K562 (cell line): Measurements from ENCODE around the gene OR4K2. TPM values are rescaled to one million over a fixed set of nuclear protein-coding genes. Genes with fewer than 3 reads are reported as not detected.

Experiments used
- ATAC-seq: fragments of 200-7000 bp; cut with Tn5 transposase; 3 replicates; pipeline ENCODE4 v1.9.1; 2020; ENCODE audit warnings: moderate library complexity
- BruUV-seq: library from RNA; stranded (reverse); fragments of 400-500 nt; replicated peaks from 2 replicates; lab custom pipeline; 2021; lab: Mats Ljungman, UMichigan
- CTCF ChIA-PET: fragments of 300-600 bp; formaldehyde crosslinking; extraction: SDS; loops from one replicate; lab custom pipeline; 2021; ENCODE audit warnings: low intra/inter-chr PET ratio; lab: Yijun Ruan, JAX
- POLR2A ChIA-PET: fragments of 300-600, 350-650 bp; sonication (Branson Sonifier 250); formaldehyde crosslinking; extraction: SDS; loops from one replicate; lab custom pipeline; 2021; ENCODE audit warnings: antibody characterized with exemption, inconsistent platforms; lab: Yijun Ruan, JAX
- DNase-seq, 4 experiments: peaks; one replicate each; pipeline versions ENCODE4 v3.0.0 to v3.0.0-alpha.2; 2011 to 2018; ENCODE audit warnings: low spot score in 3 of 4, mixed read lengths in 3 of 4; ENCODE audit errors: extremely low read depth in 1 of 4
- FAIRE-seq: peaks from 2 replicates; lab custom pipeline; 2011; peaks lifted over from hg19 to GRCh38; lab: Jason Lieb, UNC
- H2AFZ ChIP-seq: 2 replicates; pipeline ENCODE4 v1.6.0; 2011; ENCODE audit warnings: low read depth, low read length, control low read depth, inconsistent platforms
- H3K27ac ChIP-seq: fragments of 200-600 bp; 3 replicates; pipeline ENCODE4 v1.8.0; 2011; ENCODE audit warnings: low read depth, mild to moderate bottlenecking, control low read depth, inconsistent platforms, low read length, moderate library complexity, mixed read lengths; ENCODE audit errors: extremely low read depth
- H3K27me3 ChIP-seq, 2 experiments: fragments of 300-600 bp in 1 of 2; 2 replicates in 1 of 2; 3 replicates in 1 of 2; pipeline versions ENCODE4 v1.6.0 to v1.8.0; 2011; ENCODE audit warnings: inconsistent platforms in 2 of 2, low read length in 2 of 2, mild to moderate bottlenecking in 1 of 2, mixed read lengths in 1 of 2, moderate library complexity in 1 of 2; ENCODE audit not compliant: control insufficient read depth in 2 of 2, insufficient read depth in 2 of 2
- H3K36me3 ChIP-seq: fragments of 300-600 bp; 3 replicates; pipeline ENCODE4 v1.8.0; 2011; ENCODE audit warnings: mild to moderate bottlenecking, low read length, inconsistent platforms; ENCODE audit not compliant: control insufficient read depth, insufficient read depth
- H3K4me1 ChIP-seq, 2 experiments: fragments of 200-600 bp in 1 of 2; replicated peaks in 1 of 2; 2 replicates in 1 of 2; 3 replicates in 1 of 2; pipeline versions ENCODE4 v1.5.1 to v1.8.0; 2011; ENCODE audit warnings: inconsistent platforms in 2 of 2, low read length in 2 of 2, mild to moderate bottlenecking in 1 of 2, mixed read lengths in 1 of 2, moderate library complexity in 1 of 2; ENCODE audit not compliant: control insufficient read depth in 2 of 2, insufficient read depth in 2 of 2
- H3K4me2 ChIP-seq: 2 replicates; pipeline ENCODE4 v1.6.1; 2011; ENCODE audit warnings: low read length, control low read depth, inconsistent platforms, mixed read lengths; ENCODE audit not compliant: insufficient read depth
- H3K4me3 ChIP-seq: fragments of 200-600 bp; sonication (generic), shearing (Covaris generic); 2 replicates; pipeline ENCODE4 v1.5.1; 2016; ENCODE audit warnings: control low read depth, inconsistent platforms
- H3K79me2 ChIP-seq: fragments of 200-600 bp; 3 replicates; pipeline ENCODE4 v1.8.0; 2011; ENCODE audit warnings: low read length, inconsistent platforms; ENCODE audit not compliant: control insufficient read depth, insufficient read depth
- H3K9ac ChIP-seq, 2 experiments: 2 replicates each; pipeline versions ENCODE4 v1.6.0 to v1.6.1; 2011; ENCODE audit warnings: low read depth in 2 of 2, low read length in 2 of 2, control low read depth in 1 of 2, inconsistent platforms in 1 of 2, mild to moderate bottlenecking in 1 of 2, mixed read lengths in 1 of 2; ENCODE audit not compliant: insufficient read depth in 1 of 2
- H3K9me1 ChIP-seq: one replicate; pipeline ENCODE4 v1.6.0; 2011; ENCODE audit warnings: inconsistent platforms, mild to moderate bottlenecking, low read length, moderate library complexity; ENCODE audit not compliant: control insufficient read depth, insufficient read depth
- H3K9me3 ChIP-seq: replicated peaks from 2 replicates; pipeline ENCODE4 v1.5.1; 2011; ENCODE audit warnings: low read depth, low read length, inconsistent platforms; ENCODE audit not compliant: control insufficient read depth, insufficient read depth
- H4K20me1 ChIP-seq: replicated peaks from 2 replicates; pipeline ENCODE4 v1.6.1; 2011; ENCODE audit warnings: low read length, inconsistent platforms, mixed read lengths; ENCODE audit not compliant: control insufficient read depth, insufficient read depth
- CCAR2 ChIP-seq: fragments of 200-400 bp; formaldehyde crosslinking; IDR thresholded peaks from 2 replicates; pipeline ENCODE4 v1.6.1; 2017; ENCODE audit warnings: mild to moderate bottlenecking, low read depth, low read length
- CHD1 ChIP-seq: fragments of 200-600 bp; sonication (generic); IDR thresholded peaks from one replicate; pipeline ENCODE4 v1.6.1; 2012; ENCODE audit warnings: mild to moderate bottlenecking, moderate library complexity, low read length, inconsistent platforms
- ELF2 ChIP-seq: fragments of 250-450 bp; sonication (Bioruptor Pico); IDR thresholded peaks from 2 replicates; pipeline ENCODE4 v1.5.0; 2021; ENCODE audit warnings: mild to moderate bottlenecking
- ETV5 ChIP-seq: sonication (generic); formaldehyde crosslinking; IDR thresholded peaks from 2 replicates; pipeline ENCODE4 v1.4.0; 2020; ENCODE audit warnings: low read depth, mild to moderate bottlenecking, missing genetic modification reagents
- FOS ChIP-seq: IDR thresholded peaks from 3 replicates; pipeline ENCODE4 v1.6.1; 2011; ENCODE audit not compliant: insufficient read length; ENCODE audit errors: extremely low read depth
- FOSL1 ChIP-seq: fragments of 200-800 bp; sonication (Bioruptor generic); conservative IDR thresholded peaks from 2 replicates; pipeline ENCODE4 v1.6.1; 2016; ENCODE audit warnings: missing genetic modification characterization, missing compliant biosample characterization
- FOXM1 ChIP-seq, 2 experiments: fragments of 450-650 bp in 1 of 2; sonication (generic) in 1 of 2; formaldehyde crosslinking in 1 of 2; IDR thresholded peaks; 2 replicates each; pipeline versions ENCODE4 v1.6.1 to v1.9.0; 2017 to 2022; ENCODE audit warnings: low read depth in 2 of 2, mild to moderate bottlenecking in 2 of 2, missing genetic modification reagents in 1 of 2, moderate library complexity in 1 of 2
- KDM2B ChIP-seq: fragments of 250-450 bp; sonication (Bioruptor Pico); IDR thresholded peaks from 2 replicates; pipeline ENCODE4 v1.8.0; 2021; ENCODE audit warnings: mild to moderate bottlenecking, moderate library complexity
- KHSRP ChIP-seq: fragments of 450-650 bp; IDR thresholded peaks from 2 replicates; pipeline ENCODE4 v1.6.1; 2017
- MCM5 ChIP-seq: fragments of 450-650 bp; IDR thresholded peaks from 2 replicates; pipeline ENCODE4 v1.6.1; 2016; ENCODE audit warnings: low read depth
- NCOA1 ChIP-seq: fragments of 450-650 bp; IDR thresholded peaks from 2 replicates; pipeline ENCODE4 v1.6.1; 2016; ENCODE audit warnings: low read depth
- NFIC ChIP-seq: fragments of 450-650 bp; IDR thresholded peaks from 2 replicates; pipeline ENCODE4 v1.6.1; 2017; ENCODE audit warnings: mild to moderate bottlenecking, inconsistent platforms
- NONO ChIP-seq, 2 experiments: fragments of 200-400 bp in 1 of 2; fragments of 450-650 bp in 1 of 2; formaldehyde crosslinking in 1 of 2; IDR thresholded peaks; 2 replicates each; pipeline ENCODE4 v1.6.1; 2017; ENCODE audit warnings: low read depth in 2 of 2, mild to moderate bottlenecking in 2 of 2, moderate library complexity in 2 of 2, low read length in 1 of 2
- RHOXF2B ChIP-seq: fragments of 250-450 bp; sonication (Bioruptor Pico); conservative IDR thresholded peaks from 2 replicates; pipeline ENCODE4 v1.5.1; 2021
- ZBTB7A ChIP-seq: IDR thresholded peaks from 2 replicates; pipeline ENCODE4 v1.6.1; 2011; ENCODE audit warnings: low read depth, mild to moderate bottlenecking, low read length, moderate library complexity, borderline replicate concordance; ENCODE audit not compliant: control insufficient read depth
- ZNF512 ChIP-seq: IDR thresholded peaks from 2 replicates; pipeline ENCODE4 v1.6.1; 2016; ENCODE audit warnings: missing genetic modification characterization, missing compliant biosample characterization
- ZNF551 ChIP-seq: fragments of 250-450 bp; sonication (Bioruptor Pico); IDR thresholded peaks from 2 replicates; pipeline ENCODE4 v1.5.0; 2021; ENCODE audit warnings: mild to moderate bottlenecking, moderate library complexity
- WGBS: fragments of 100-300 bp; shearing (Covaris generic); methylation state at CpG from one replicate; pipeline ENCODE4 v1.1.6; 2016; ENCODE audit warnings: low coverage, mixed read lengths; ENCODE audit not compliant: insufficient coverage; ENCODE audit errors: missing lambda C conversion rate; 5-methylcytosine and 5-hydroxymethylcytosine counted together
- in situ Hi-C: fragments of 300-500 bp; cut with MboI; formaldehyde crosslinking; loops from 4 replicates; pipeline ENCODE4 v1.15.0; 2018; ENCODE audit warnings: inconsistent platforms, mixed read lengths
- intact Hi-C: fragments of 100-400 bp; cut with micrococcal nuclease; formaldehyde crosslinking; loops from 2 replicates; pipeline ENCODE4 v1.14.2; 2022
- polyA plus RNA-seq, 8 experiments: library from polyadenylated mRNA; depleted of rRNA in 4 of 8; stranded (reverse) in 5 of 8; unstranded in 3 of 8; fragments of >200 nt; fragmentation: Nextera tagmentation in 2 of 8; fragmentation: Illumina TruSeq in 1 of 8; extraction: Ambion mirVana in 2 of 8; extraction: Trizol in 1 of 8; gene quantifications; 2 replicates each; pipeline versions ENCODE4 v1.2.1 to v1.2.3, GENCODE V29; 2011 to 2014; ENCODE audit warnings: inconsistent platforms in 1 of 8, missing spikeins in 1 of 8
- total RNA-seq, 7 experiments: library from RNA; depleted of rRNA in 6 of 7; stranded (reverse); fragments of >200 nt in 6 of 7; fragmentation: Illumina TruSeq in 2 of 7; extraction: Trizol in 2 of 7; gene quantifications; 2 replicates each; pipeline versions ENCODE4 v1.2.1 to v1.2.3, GENCODE V29; 2011 to 2021; ENCODE audit warnings: low replicate concordance in 1 of 7
- TF ChIP-seq, protein P1 (sequence below): fragments of 200-800 bp; sonication (Bioruptor generic); IDR thresholded peaks from 2 replicates; pipeline ENCODE4 v1.6.1; 2017; ENCODE audit warnings: missing genetic modification characterization, missing compliant biosample characterization
- TF ChIP-seq, protein P2 (sequence below), 2 experiments: fragments of 450-650 bp in 1 of 2; sonication (generic) in 1 of 2; formaldehyde crosslinking in 1 of 2; IDR thresholded peaks in 1 of 2; conservative IDR thresholded peaks in 1 of 2; 2 replicates each; pipeline versions ENCODE4 v1.6.1 to v1.8.1; 2016 to 2023; ENCODE audit warnings: mild to moderate bottlenecking in 2 of 2, moderate library complexity in 2 of 2, inconsistent platforms in 1 of 2, missing genetic modification reagents in 1 of 2
- TF ChIP-seq, protein P3 (sequence below): fragments of 250-450 bp; sonication (Bioruptor Pico); IDR thresholded peaks from 2 replicates; pipeline ENCODE4 v1.6.1; 2021; ENCODE audit warnings: mild to moderate bottlenecking

The OR4K2 gene
- total and polyA plus RNA-seq, 9 of the 15 experiments (the other 6 are each of a cell fraction or from before 2014, with no cell fraction given): not detected

DNA sequence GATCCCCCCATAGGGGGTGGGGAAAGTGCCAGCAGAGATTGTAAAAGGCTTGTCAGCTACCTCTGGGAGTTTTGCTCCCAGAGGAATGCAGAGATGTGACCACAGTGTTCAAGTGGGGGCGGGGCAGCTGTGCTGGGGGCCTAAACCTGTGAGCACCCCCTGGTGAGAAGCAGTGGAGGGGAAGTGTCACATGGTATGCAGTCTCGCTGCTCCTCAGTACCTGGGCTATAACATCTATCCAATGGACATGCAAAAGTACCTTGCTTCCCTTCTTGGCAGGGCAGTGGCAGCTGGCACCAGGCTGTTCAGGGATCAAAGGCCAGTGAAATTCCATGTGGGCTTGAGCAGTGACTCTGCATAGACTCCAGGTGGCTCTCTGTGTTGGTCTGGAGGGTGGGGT, 20.3 kb downstream of the OR4K2 start:
- FAIRE-seq: no peak
- no peaks in the 10 kb centered on the region for H3K4me1 ChIP-seq
- H3K27me3 ChIP-seq: no peaks in the 10 kb centered on the region
- CTCF ChIA-PET: no interaction called here
- 0% methylated on average over 2 of the region's 2 CpGs for WGBS
- no TSS peak for BruUV-seq
- H2AFZ ChIP-seq: no peak overlapping the region
- H4K20me1 ChIP-seq: no peaks in the 10 kb centered on the region
- no peaks in the 10 kb centered on the region for H3K9me1 ChIP-seq
- no peak for ATAC-seq
- H3K9me3 ChIP-seq: no peaks in the 10 kb centered on the region; the same call in 1 of the 2 replicates
- no peak overlapping the region for H3K27ac ChIP-seq
- no peak overlapping the region for H3K9ac ChIP-seq
- H3K4me3 ChIP-seq: no peak overlapping the region
- POLR2A ChIA-PET: no interaction called here
- no peaks in the 10 kb centered on the region for H3K36me3 ChIP-seq
- H3K4me2 ChIP-seq: no peak overlapping the region
- in situ Hi-C loops (no loop called here), intact Hi-C loops (no loop called here)
- TF ChIP-seq ETV5 (CRISPR knock-in tag) (no peak), ZNF512 (tag) (no peak), NFIC (no peak), NONO (IDR thresholded peaks at IDR 0.05; ENCODE audit: low read depth in 2 of 2, low read length in 1 of 2) (no peak), MCM5 (no peak), KHSRP (no peak), CCAR2 (no peak), RHOXF2B (no peak), FOSL1 (tag) (no peak), FOXM1 (IDR thresholded peaks at IDR 0.05; ENCODE audit: low read depth) (no peak), FOXM1 (CRISPR knock-in tag; IDR thresholded peaks at IDR 0.05; ENCODE audit: low read depth) (no peak), NCOA1 (no peak), ELF2 (CRISPR knock-in tag) (no peak), ZBTB7A (no peak), KDM2B (CRISPR knock-in tag) (no peak), CHD1 (no peak), ZNF551 (no peak), FOS (no peak)
- TF ChIP-seq, protein P1, sequence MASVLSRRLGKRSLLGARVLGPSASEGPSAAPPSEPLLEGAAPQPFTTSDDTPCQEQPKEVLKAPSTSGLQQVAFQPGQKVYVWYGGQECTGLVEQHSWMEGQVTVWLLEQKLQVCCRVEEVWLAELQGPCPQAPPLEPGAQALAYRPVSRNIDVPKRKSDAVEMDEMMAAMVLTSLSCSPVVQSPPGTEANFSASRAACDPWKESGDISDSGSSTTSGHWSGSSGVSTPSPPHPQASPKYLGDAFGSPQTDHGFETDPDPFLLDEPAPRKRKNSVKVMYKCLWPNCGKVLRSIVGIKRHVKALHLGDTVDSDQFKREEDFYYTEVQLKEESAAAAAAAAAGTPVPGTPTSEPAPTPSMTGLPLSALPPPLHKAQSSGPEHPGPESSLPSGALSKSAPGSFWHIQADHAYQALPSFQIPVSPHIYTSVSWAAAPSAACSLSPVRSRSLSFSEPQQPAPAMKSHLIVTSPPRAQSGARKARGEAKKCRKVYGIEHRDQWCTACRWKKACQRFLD (CRISPR knock-in tag): no peak
- TF ChIP-seq, protein P2, sequence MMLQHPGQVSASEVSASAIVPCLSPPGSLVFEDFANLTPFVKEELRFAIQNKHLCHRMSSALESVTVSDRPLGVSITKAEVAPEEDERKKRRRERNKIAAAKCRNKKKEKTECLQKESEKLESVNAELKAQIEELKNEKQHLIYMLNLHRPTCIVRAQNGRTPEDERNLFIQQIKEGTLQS (IDR thresholded peaks at IDR 0.05): no peak
- TF ChIP-seq, protein P2 (CRISPR knock-in tag; conservative IDR thresholded peaks at IDR 0.05): no peak
- TF ChIP-seq, protein P3, sequence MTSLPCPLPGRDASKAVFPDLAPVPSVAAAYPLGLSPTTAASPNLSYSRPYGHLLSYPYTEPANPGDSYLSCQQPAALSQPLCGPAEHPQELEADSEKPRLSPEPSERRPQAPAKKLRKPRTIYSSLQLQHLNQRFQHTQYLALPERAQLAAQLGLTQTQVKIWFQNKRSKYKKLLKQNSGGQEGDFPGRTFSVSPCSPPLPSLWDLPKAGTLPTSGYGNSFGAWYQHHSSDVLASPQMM (CRISPR knock-in tag): no peak
- no peaks in the 10 kb centered on the region for H3K79me2 ChIP-seq
- no peak for DNase-seq
